ENCODE results near the gene RASAL2.

- TF ChIP-seq, protein P1, sequence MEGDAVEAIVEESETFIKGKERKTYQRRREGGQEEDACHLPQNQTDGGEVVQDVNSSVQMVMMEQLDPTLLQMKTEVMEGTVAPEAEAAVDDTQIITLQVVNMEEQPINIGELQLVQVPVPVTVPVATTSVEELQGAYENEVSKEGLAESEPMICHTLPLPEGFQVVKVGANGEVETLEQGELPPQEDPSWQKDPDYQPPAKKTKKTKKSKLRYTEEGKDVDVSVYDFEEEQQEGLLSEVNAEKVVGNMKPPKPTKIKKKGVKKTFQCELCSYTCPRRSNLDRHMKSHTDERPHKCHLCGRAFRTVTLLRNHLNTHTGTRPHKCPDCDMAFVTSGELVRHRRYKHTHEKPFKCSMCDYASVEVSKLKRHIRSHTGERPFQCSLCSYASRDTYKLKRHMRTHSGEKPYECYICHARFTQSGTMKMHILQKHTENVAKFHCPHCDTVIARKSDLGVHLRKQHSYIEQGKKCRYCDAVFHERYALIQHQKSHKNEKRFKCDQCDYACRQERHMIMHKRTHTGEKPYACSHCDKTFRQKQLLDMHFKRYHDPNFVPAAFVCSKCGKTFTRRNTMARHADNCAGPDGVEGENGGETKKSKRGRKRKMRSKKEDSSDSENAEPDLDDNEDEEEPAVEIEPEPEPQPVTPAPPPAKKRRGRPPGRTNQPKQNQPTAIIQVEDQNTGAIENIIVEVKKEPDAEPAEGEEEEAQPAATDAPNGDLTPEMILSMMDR (IDR thresholded peaks at IDR 0.05; ENCODE audit: low read depth, low read length), result no peak
- TF ChIP-seq EZH2phosphoT487 (IDR thresholded peaks at IDR 0.05; ENCODE audit: low read depth), result no peak
Observed at GRCh38 chr1:178382372-178382771, 288.5 kb downstream of the RASAL2 start.
